ENCODE data around the gene SLC35E1.

GRCh38 chr19:16620584-16620983 is 48.4 kb upstream of the SLC35E1 start:
- TF ChIP-seq ZBTB33 (IDR thresholded peaks at IDR 0.05; ENCODE audit: borderline replicate concordance, low read depth) (no peak), USF2 (IDR thresholded peaks at IDR 0.05; ENCODE audit: borderline replicate concordance, low read depth, low read length) (no peak), ELF1 (IDR thresholded peaks at IDR 0.05) (no peak), CTCF (IDR thresholded peaks at IDR 0.05) (no peak), EZH2phosphoT487 (IDR thresholded peaks at IDR 0.05; ENCODE audit: borderline replicate concordance, low read depth) (no peak), MAX (IDR thresholded peaks at IDR 0.05; ENCODE audit: low read depth) (no peak), JUND (IDR thresholded peaks at IDR 0.05) (no peak), REST (IDR thresholded peaks at IDR 0.05; ENCODE audit: low read depth, low read length) (no peak), RAD21 (IDR thresholded peaks at IDR 0.05; ENCODE audit: low read length) (no peak)
